Effector memory CD8-positive, alpha-beta T cell (primary cell): ENCODE data around the gene PPT2.

Source experiments
- ATAC-seq: fragments of 150-1000 bp; cut with Tn5 transposase; replicated peaks from 2 replicates; pipeline ENCODE4 v1.10.0; 2021; ENCODE audit warnings: mild to moderate bottlenecking, moderate library complexity
- DNase-seq, 3 experiments: peaks; one replicate each; pipeline ENCODE4 v3.0.0; 2021
- H3K27ac Mint-ChIP-seq, 2 donors: one replicate each; pipeline ENCODE4 v1.8.0; 2022; ENCODE audit warnings: mild to moderate bottlenecking in 2 of 2, mixed read lengths in 2 of 2, moderate library complexity in 2 of 2
- H3K27me3 Mint-ChIP-seq, 2 donors: one replicate each; pipeline ENCODE4 v1.8.0; 2022; ENCODE audit warnings: mixed read lengths in 2 of 2
- H3K36me3 Mint-ChIP-seq: one replicate; pipeline ENCODE4 v1.8.0; 2022; ENCODE audit warnings: mild to moderate bottlenecking, moderate library complexity, mixed read lengths; ENCODE audit not compliant: insufficient read depth
- H3K4me1 Mint-ChIP-seq, 2 donors: one replicate each; pipeline ENCODE4 v1.8.0; 2022; ENCODE audit warnings: low read depth in 2 of 2, mixed read lengths in 2 of 2
- H3K4me3 Mint-ChIP-seq, 2 donors: one replicate each; pipeline ENCODE4 v1.8.0; 2022; ENCODE audit warnings: mild to moderate bottlenecking in 2 of 2, mixed read lengths in 2 of 2, moderate library complexity in 2 of 2
- H3K9me3 Mint-ChIP-seq, 2 donors: one replicate each; pipeline ENCODE4 v1.8.0; 2022; ENCODE audit warnings: mixed read lengths in 2 of 2

The PPT2 gene

GRCh38 chr6:32194825-32195651 is 41.1 kb downstream of the PPT2 start:
- Mint-ChIP-seq H3K4me1 (peaks cover 49 to 50% of the 10 kb centered on the region in 2 donors), H3K9me3 (no peaks in the 10 kb centered on the region), H3K4me3 (peak overlapping the region; percentile 97 to 98), H3K27me3 (peaks cover 0 to 2% of the 10 kb centered on the region in 2 donors), H3K36me3 (peaks cover 33% of the 10 kb centered on the region), H3K27ac (peak overlapping the region; percentile 99 to 100)
- DNase-seq (peak in 1 of 3 experiments; percentile 42), ATAC-seq (no peak)

- Mint-ChIP-seq H3K4me3 (peak overlapping the region; percentile 97 to 98), H3K9me3 (no peaks in the 10 kb centered on the region), H3K27ac (peak overlapping the region; percentile 99 to 100), H3K27me3 (peaks cover 0 to 7% of the 10 kb centered on the region in 2 donors), H3K36me3 (peaks cover 27% of the 10 kb centered on the region), H3K4me1 (peaks cover 45 to 47% of the 10 kb centered on the region in 2 donors)
- DNase-seq, result peak; percentile 97 to 100 (median 99)
- ATAC-seq, result peak; percentile 76
Measured at GRCh38 chr6:32195652-32195901, 41.6 kb downstream of the PPT2 start.

DNA sequence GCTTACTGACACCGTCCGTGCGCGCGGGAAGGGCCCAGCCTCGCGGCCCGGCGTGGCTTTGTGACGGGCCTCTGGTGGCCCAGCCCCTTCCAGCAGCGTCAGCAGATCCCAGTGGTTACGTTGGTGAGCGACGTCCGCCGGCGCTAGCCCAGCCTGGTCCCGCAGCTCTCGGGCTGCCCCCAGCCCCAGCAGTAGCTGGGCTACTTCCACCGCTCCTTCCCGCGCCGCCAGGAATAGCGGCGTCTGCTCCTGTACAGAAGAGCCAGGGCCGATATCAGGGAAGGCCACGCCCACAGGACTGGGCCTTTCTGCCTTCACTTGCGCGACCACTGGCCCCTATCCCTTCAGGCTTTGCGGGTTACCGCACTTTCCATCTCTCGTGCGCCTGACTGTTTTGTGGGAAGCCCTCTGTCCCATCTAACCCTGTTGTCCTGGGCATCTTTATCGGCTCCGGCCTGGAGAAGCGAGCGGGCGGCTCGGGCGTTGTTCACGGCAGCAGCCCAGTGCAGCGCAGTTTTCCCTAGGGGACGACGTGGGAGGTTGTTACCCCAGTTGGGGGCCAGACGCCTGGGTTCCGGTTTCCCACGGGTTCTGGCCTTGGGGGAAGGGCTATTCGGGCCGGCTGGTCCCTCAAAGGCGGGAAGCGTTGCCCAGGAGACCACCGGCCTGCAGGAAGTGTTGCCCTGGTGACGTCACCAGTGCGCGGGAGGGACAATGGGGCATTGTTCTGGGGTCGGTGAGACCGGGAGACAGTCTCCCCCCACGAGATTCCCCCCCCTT is 42.2 kb downstream of the PPT2 start:
- H3K36me3 Mint-ChIP-seq, result peaks cover 27% of the 10 kb centered on the region
- H3K4me1 Mint-ChIP-seq, result peaks cover 44% of the 10 kb centered on the region in 2 donors
- DNase-seq (peak; percentile 38 to 60 (median 43)), ATAC-seq (peak; percentile 82)
- peak overlapping the region; percentile 97 to 98 for H3K4me3 Mint-ChIP-seq
- H3K9me3 Mint-ChIP-seq, result no peaks in the 10 kb centered on the region
- peaks cover 0 to 12% of the 10 kb centered on the region in 2 donors for H3K27me3 Mint-ChIP-seq
- H3K27ac Mint-ChIP-seq, result peak overlapping the region; percentile 99 to 100

DNA sequence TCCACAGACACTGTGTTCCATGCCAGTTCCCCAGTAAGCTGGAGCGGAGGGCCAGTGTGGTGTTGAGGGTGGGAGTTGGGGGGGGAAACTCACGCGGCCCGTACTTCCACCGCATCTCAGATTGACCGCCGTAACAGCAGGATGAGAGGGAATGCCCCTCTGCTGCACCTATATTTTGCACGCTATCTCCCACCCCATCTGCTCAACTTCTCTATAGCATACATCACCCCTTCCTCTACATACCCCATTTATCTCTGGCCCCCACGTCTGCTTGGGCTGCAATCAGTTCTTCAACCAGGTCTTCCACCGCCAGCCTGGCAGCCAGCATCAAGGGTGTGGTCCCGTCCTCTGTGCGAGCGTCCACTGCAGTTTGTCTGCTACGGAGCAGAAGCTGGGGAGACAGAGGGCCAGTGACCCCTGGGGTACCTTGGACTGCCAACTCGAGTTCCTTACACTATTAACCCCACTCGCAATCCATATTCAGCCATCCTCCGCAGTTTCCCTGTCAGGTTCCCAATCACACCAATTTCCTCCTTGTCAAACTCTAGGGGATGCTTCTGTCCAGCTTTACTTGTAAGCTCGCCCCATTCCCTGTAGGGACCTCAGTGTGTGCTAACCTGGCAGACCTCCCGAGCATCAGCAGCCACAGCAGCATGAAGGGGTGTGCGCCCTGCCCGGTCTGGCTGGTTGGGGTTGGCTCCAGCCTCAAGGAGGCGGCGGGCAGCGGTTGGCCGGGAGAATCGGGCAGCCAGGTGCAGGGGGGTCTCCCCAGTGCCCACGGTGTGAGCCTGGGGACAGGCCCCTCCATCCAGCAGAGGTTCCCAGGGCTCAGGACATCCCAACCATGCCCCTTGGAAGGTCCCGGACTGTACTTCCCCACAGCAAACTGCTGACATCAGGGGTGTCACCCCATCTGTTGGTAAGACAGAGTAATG is 43.0 kb downstream of the PPT2 start:
- H3K27ac Mint-ChIP-seq, result peak overlapping the region; percentile 99 to 100
- H3K4me1 Mint-ChIP-seq, result peaks cover 35 to 36% of the 10 kb centered on the region in 2 donors
- peak overlapping the region; percentile 97 to 98 for H3K4me3 Mint-ChIP-seq
- H3K36me3 Mint-ChIP-seq, result peaks cover 19% of the 10 kb centered on the region
- no peaks in the 10 kb centered on the region for H3K9me3 Mint-ChIP-seq
- no peak for DNase-seq
- H3K27me3 Mint-ChIP-seq, result peaks cover 0 to 17% of the 10 kb centered on the region in 2 donors
- no peak for ATAC-seq

DNA sequence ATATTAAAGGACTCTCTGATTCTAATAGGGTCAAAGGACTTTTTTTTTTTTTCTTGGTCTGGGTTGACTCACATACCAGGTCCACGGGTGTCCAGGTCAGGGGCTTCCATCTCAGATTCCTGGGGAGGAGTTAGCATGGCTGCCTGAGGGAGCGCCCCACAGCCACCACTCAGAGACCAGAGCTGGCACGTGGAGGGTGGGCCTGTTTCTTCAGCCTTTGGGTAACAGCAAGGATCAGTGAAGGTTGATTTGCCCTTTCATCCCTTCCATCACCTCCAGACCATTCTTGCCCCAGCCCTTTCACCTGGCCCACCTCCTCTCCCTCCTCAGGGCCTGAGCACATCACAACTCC is 44.4 kb downstream of the PPT2 start:
- Mint-ChIP-seq H3K4me1 (peaks cover 27 to 31% of the 10 kb centered on the region in 2 donors), H3K4me3 (no peak overlapping the region), H3K36me3 (peaks cover 15% of the 10 kb centered on the region), H3K9me3 (no peaks in the 10 kb centered on the region), H3K27ac (no peak overlapping the region), H3K27me3 (peaks cover 0 to 17% of the 10 kb centered on the region in 2 donors)
- ATAC-seq, result no peak
- no peak for DNase-seq

DNA sequence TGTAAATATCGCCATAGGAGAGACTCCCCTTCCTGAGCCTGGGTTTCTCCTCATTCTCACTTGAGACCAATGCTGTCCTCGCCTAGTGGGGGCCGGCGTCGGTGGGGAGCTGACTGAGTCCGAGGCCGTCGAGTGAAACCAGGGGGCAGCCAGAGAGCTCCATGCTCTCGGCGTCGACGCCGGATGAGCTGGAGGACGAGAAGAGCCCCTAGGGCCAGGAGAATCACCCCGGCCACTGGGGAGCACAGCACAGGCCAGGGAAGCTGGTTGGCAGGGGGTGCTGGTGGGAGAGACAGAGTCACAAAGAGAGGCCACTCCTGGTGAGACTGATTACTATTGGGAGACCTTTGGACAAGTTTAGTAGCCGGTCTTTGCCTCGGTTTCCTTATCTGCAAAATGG is 44.9 kb downstream of the PPT2 start:
- Mint-ChIP-seq H3K4me1 (peaks cover 22 to 25% of the 10 kb centered on the region in 2 donors), H3K4me3 (no peak overlapping the region), H3K36me3 (peaks cover 15% of the 10 kb centered on the region), H3K27ac (peak overlapping the region in 1 of 2 donors; percentile 29), H3K27me3 (peaks cover 0 to 17% of the 10 kb centered on the region in 2 donors), H3K9me3 (no peaks in the 10 kb centered on the region)
- ATAC-seq (no peak), DNase-seq (no peak)

DNA sequence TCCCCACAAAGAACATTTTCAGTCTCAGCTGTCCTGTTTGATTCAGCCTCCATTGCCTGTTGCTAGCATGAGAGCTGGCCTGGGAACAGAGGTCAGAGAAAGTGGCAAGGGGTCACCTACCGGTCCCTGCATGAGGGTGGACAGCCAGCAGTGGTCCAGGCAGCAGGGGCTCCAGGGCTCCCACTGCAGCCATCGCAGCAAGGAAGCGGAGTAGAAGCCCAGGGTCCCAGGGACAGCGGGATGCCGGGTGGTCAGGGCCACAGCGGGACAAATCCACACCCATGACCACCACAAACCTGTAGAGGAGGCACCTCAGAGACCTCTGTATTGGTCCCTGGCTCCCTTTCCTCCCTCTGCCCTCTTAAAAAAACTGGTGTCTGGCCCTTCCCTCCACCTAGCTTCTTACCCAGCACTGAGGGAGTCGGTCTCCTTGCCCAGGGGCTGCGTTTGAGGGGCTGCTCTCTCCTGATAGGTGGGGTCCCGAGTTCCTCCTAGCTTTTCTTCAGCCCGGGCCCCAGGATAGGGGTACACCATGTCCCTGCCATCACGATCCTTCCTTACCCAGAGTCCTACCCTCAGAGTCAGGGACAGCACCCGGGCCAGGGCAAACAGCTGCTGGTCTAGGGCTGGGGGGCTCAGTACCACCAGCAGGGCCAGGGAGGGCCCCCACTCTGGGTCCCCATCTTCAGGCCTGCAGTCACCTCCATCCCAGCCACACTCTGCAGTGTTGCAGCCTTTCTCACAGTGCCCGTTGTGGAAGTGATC is 47.0 kb downstream of the PPT2 start:
- Mint-ChIP-seq H3K4me3 (no peak overlapping the region), H3K27me3 (peaks cover 6 to 28% of the 10 kb centered on the region in 2 donors), H3K9me3 (no peaks in the 10 kb centered on the region), H3K36me3 (peaks cover 12% of the 10 kb centered on the region), H3K4me1 (peaks cover 5 to 11% of the 10 kb centered on the region in 2 donors), H3K27ac (no peak overlapping the region)
- no peak for ATAC-seq
- no peak for DNase-seq

- DNase-seq, result no peak
- Mint-ChIP-seq H3K27me3 (peaks cover 6 to 28% of the 10 kb centered on the region in 2 donors), H3K36me3 (peaks cover 2% of the 10 kb centered on the region), H3K4me1 (peaks cover 0 to under 1% of the 10 kb centered on the region in 2 donors), H3K27ac (no peak overlapping the region), H3K4me3 (no peak overlapping the region), H3K9me3 (no peaks in the 10 kb centered on the region)
- ATAC-seq, result no peak
Measured at GRCh38 chr6:32202186-32202585, 48.2 kb downstream of the PPT2 start.

GRCh38 chr6:32203426-32204267 is 49.7 kb downstream of the PPT2 start:
- H3K4me3 Mint-ChIP-seq, result no peak overlapping the region
- no peak overlapping the region for H3K27ac Mint-ChIP-seq
- DNase-seq (no peak), ATAC-seq (no peak)
- peaks cover 6 to 28% of the 10 kb centered on the region in 2 donors for H3K27me3 Mint-ChIP-seq
- no peaks in the 10 kb centered on the region for H3K36me3 Mint-ChIP-seq
- H3K9me3 Mint-ChIP-seq, result no peaks in the 10 kb centered on the region
- H3K4me1 Mint-ChIP-seq, result no peaks in the 10 kb centered on the region

DNA sequence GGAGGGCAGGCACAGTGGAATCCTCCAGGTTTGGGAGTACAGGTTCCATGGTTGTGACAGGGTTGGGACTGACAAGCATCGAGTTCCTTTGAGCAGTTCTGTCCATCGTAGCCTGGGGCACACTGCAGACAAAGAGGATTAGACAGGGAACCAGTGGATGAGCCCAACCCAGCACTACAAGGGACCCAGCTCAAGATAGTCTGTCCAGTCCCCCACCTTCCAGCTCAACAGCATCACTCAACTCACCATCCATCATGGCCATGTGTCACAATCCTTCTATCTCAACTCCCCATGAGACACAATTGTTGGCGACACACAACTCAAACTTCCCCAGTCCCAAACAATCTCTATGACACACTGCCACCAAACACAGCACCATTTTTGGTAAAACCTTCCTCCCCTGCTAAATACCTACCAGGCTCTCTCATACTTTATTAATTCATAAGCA is 50.4 kb downstream of the PPT2 start:
- no peaks in the 10 kb centered on the region for H3K4me1 Mint-ChIP-seq
- peaks cover 6 to 28% of the 10 kb centered on the region in 2 donors for H3K27me3 Mint-ChIP-seq
- DNase-seq (no peak), ATAC-seq (no peak)
- H3K4me3 Mint-ChIP-seq, result no peak overlapping the region
- H3K27ac Mint-ChIP-seq, result no peak overlapping the region
- H3K36me3 Mint-ChIP-seq, result no peaks in the 10 kb centered on the region
- no peaks in the 10 kb centered on the region for H3K9me3 Mint-ChIP-seq

- no peak for ATAC-seq
- no peak for DNase-seq
- H3K27me3 Mint-ChIP-seq, result peaks cover 6 to 10% of the 10 kb centered on the region in 2 donors
- H3K27ac Mint-ChIP-seq, result no peak overlapping the region
- H3K36me3 Mint-ChIP-seq, result no peaks in the 10 kb centered on the region
- no peak overlapping the region for H3K4me3 Mint-ChIP-seq
- H3K4me1 Mint-ChIP-seq, result peaks cover 0 to 5% of the 10 kb centered on the region in 2 donors
- no peaks in the 10 kb centered on the region for H3K9me3 Mint-ChIP-seq
Measured at GRCh38 chr6:32208996-32209395, 55.1 kb downstream of the PPT2 start.

DNA sequence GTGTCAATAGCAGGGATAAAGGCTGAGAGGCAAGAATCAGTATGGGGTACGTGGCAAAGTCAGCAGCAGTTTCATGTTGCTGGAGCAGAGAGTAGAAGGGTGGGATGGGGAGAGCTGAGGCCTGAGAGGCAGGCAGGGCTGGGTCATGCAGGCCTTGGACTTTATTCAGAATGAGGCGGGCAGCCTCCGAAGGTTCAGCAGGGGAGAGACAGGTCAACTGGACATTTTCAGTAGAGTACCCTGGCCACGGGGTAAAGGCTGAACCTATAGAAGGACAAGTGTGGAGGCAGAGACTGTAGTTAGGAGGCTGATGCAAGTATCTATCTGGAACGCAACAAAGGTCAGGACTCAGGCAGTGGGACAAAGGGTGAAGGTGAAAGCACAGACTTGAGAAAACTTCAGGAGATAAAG is 56.3 kb downstream of the PPT2 start:
- H3K4me1 Mint-ChIP-seq, result peaks cover 0 to 9% of the 10 kb centered on the region in 2 donors
- H3K36me3 Mint-ChIP-seq, result no peaks in the 10 kb centered on the region
- H3K27ac Mint-ChIP-seq, result peak overlapping the region in 1 of 2 donors; percentile 0
- H3K9me3 Mint-ChIP-seq, result no peaks in the 10 kb centered on the region
- H3K4me3 Mint-ChIP-seq, result no peak overlapping the region
- H3K27me3 Mint-ChIP-seq, result no peaks in the 10 kb centered on the region
- no peak for ATAC-seq
- no peak for DNase-seq
